Islet of Langerhans (tissue), 1 donor: ENCODE results near the gene CCDC171.
"Not testable (repeated sequence)": the region's sequence is repeated elsewhere in the genome, so short reads cannot be mapped to it uniquely, and the experiment has no call there.

Experiments
- FAIRE-seq: peaks from one replicate; lab custom pipeline; 2011; peaks lifted over from hg19 to GRCh38; lab: Jason Lieb, UNC

Gene CCDC171

GRCh38 chr9:15763371-15763770 lies 210.5 kb downstream of the CCDC171 start:
- FAIRE-seq = no peak

DNA sequence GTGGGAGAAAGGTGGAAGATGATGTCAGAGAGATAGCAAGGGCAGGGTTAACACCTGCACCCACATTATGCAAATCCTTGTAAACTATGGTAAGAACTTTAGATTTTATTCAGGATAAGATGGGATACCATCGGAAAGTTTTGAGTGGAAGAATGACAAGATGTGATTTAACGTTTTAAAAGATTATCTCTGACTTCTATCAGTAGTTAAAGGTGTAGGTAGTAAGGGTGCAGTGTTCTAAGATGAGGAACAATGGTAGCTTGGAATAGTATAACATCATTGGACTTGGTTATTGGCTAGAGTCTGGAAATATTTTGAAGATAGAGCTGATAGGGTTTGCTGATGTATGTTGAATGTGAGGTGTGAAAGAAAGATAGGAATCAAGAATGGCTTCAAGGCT lies 211.3 kb downstream of the CCDC171 start:
- no peak for FAIRE-seq

- no peak for FAIRE-seq
These were observed 216.7 kb downstream of the CCDC171 start for GRCh38 chr9:15769547-15769946.

DNA sequence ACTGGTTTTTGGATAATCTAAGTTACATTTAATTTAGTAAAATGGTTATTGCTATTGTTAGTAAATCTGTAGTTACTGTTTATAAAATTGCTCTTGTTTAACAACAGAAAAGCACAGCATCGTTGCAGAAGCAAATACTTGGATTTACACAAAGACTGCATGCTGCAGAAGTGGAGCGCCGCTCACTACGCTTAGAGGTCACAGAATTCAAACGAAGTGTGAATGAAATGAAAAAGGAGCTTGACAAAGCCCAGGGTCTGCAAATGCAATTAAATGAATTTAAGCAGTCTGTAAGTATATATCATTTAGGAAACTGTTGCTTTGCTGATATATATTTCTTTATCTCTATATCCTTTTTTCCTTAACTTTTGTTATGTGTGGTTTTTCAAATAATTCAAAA lies 226.0 kb downstream of the CCDC171 start:
- FAIRE-seq = no peak

- no peak for FAIRE-seq
These were observed 229.3 kb downstream of the CCDC171 start for GRCh38 chr9:15782106-15782505.

- FAIRE-seq = no peak
These were observed 232.7 kb downstream of the CCDC171 start for GRCh38 chr9:15785584-15785983.

GRCh38 chr9:15786616-15787015 lies 233.8 kb downstream of the CCDC171 start:
- FAIRE-seq = no peak

- FAIRE-seq = not testable (repeated sequence)
These were observed 257.5 kb downstream of the CCDC171 start for GRCh38 chr9:15810219-15810899.

DNA sequence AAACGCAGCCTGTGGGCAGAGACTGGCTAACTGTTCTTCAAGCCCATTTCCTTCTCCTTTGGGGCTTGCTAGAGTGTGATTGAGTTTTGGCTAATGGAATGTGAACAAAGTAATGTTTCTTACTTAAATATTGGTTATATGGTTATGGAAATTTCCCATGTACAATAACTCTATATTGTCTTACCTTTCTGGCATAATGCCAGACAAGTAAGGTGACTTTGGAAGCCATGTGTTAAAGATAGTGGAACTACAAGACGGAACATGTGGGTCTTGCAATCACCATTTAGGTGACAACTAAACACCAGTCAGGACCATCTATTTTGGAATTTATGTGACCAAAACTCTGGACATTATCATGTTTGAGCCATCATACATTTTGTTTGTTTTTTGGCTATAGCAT lies 260.2 kb downstream of the CCDC171 start:
- no peak for FAIRE-seq

GRCh38 chr9:15824310-15824709 lies 271.5 kb downstream of the CCDC171 start:
- FAIRE-seq = no peak

GRCh38 chr9:15831384-15831783 lies 278.5 kb downstream of the CCDC171 start:
- FAIRE-seq = no peak

DNA sequence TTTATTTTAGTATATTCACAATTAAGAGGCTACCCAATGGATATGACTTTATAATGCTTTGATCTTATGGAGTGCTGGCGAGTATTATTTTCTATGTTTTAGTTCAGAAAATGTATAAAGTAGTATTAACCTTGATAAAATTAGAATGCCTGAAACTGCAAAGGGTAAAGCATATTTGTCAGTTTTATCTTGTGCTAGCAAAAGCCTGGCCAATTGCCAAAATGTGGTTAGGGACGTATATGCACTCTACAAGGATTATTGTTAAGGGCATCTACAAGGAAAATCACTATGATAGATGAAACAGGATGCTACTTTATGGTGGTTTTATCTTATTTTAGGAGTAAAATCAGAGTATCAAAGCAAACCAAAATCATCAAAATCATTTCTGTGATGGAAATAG lies 281.7 kb downstream of the CCDC171 start:
- FAIRE-seq = peak; percentile 38

- peak; percentile 93 for FAIRE-seq
These were observed 284.3 kb downstream of the CCDC171 start for GRCh38 chr9:15837079-15837679.

DNA sequence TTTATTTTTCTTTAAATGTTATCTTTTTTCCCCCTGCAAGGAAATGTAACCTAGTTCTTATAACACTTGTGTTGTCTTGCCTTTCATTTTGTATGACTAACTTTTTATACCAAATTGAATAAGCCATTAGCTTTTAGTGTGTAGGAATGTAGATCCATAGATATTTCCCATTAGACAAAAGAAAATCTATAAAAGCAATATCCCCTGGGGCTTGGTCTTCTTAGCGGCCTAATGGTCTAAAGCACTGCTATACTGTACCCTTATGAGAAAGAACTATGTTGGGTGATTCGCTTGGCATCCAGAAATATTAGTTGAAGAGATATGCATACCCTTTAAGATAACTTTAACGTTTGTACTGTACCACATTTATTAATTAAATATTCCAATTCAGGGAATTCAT lies 289.2 kb downstream of the CCDC171 start:
- FAIRE-seq = no peak

GRCh38 chr9:15843316-15843715 lies 290.5 kb downstream of the CCDC171 start:
- FAIRE-seq = no peak

DNA sequence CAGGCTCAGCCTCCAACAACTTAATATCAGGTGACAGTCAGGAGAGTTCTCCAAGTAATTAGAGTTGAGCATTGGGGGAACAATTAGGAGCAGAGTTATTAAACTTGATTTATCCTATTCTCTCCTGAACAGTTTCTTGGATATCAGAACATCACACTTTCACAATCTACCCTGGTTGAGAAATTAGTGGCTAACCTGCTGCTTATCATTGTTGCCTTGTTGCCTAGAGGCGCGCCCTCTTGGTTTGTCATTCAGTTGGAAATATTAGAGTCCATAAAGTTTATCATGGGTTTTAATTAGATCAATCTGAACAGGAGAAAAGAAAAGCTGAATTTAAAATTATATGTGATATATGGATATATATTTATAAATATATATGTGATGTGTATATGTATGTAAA lies 291.1 kb downstream of the CCDC171 start:
- FAIRE-seq = no peak

DNA sequence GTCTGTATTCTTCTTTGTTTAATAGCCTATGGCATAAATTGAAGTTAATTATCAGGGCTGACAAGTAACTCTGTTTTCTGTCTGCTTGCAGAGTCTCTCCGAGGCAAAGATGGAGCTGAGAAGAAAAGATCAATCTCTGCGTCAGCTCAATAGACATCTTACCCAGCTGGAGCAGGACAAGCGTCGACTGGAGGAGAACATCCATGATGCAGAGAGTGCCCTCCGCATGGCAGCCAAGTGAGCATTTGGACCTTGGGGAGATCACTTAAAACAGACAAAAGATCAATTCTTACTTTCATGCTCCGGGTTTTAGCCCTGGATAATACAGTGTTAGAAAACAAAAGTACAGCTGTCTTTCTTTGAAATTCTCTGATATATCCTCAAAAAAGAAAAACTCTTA lies 293.8 kb downstream of the CCDC171 start:
- FAIRE-seq = no peak

- no peak for FAIRE-seq
These were observed 297.0 kb downstream of the CCDC171 start for GRCh38 chr9:15849871-15850270.

DNA sequence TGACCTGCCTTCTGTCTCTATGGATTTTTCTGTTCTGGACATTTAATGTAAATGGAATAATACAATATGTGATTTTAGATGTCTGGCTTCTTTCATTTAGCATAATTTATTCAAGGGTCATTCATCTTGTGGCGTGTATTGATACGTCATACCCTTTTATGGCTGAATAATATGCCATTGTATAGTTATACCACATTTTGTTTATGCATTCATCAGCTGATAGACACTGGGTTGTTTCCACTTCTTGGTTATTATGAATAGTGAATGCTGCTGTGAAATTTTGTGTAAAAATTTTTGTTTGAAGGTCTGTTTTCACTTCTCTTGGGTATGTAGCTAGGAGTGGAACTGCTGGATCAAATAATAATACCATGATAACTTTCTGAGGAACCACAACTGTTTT lies 298.9 kb downstream of the CCDC171 start:
- no peak for FAIRE-seq

- FAIRE-seq = no peak
These were observed 303.7 kb downstream of the CCDC171 start for GRCh38 chr9:15856591-15856990.

GRCh38 chr9:15867334-15867733 lies 314.5 kb downstream of the CCDC171 start:
- FAIRE-seq = no peak

- no peak for FAIRE-seq
These were observed 315.1 kb downstream of the CCDC171 start for GRCh38 chr9:15867988-15868387.

GRCh38 chr9:15873573-15874177 lies 320.8 kb downstream of the CCDC171 start:
- FAIRE-seq = peak; percentile 99

- FAIRE-seq = no peak
These were observed 329.5 kb downstream of the CCDC171 start for GRCh38 chr9:15882328-15882727.
